Measurements from ENCODE around the gene KRT31. TPM values are rescaled to one million over a fixed set of nuclear protein-coding genes. Genes with fewer than 3 reads are reported as not detected.

KRT31 gene
- total RNA-seq: not detected in 2 replicates

DNA sequence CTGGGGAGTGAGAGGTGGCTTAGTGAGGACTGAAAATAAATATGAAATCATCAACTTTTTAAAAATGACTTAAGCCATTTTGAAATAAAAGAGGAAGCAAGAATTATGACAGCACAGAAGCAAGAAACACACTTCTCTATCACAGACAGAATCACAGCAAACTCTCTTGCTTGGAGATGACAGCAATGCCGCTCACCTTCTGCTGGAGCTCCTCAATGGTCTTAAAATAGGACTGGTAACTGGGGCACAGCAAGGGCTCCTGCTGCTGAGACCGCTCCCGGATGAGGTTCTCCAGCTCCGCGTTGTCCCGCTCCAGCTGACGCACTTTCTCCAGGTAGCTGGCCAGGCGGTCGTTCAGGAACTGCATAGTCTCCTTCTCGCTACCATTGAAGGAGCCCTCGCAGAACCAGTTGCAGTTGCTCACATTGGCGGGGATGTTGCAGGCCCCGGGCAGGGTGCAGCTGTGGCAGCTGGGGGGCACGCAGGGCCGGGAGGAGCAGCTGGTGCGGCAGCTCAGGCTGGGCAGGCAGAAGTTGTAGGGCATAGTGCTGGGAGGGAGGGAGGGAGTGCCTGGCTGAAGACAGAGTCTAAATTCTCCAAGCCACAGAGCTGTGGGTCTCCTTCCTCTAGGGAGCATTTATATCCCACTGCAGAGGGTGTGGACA is at the start of gene KRT31:
Gene KRT31 (minus strand): TSS at position 613 of the 665 bp plus-strand sequence. CDS start 69 bp downstream, at position 544.

DNA sequence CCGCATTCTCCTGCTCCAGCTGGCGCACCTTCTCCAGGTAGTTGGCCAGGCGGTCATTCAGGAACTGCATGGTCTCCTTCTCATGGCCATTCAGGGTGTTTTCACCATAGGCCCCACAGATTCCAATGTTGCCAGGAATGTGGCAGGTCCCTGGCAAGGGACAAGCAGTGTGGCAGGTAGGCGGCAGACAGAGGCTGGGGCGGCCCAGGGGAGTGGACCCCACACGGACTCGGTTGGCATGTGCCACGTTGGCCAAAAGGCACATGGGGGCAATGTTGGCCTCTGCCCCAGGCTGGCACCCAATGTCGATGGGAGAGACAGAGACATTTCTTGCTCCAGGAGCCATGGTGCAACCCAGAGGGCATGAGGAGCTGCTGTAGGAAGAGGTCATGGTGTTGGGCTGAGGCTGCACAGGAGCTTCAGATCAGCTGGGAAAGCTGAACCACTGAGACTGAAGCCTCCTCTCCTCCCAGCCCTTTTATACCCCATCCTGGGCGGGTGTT is 43.2 kb upstream of the KRT31 start, which contains the start of gene KRT38:
Gene KRT38 (minus strand): TSS at position 453 of the 503 bp plus-strand sequence. CDS start 62 bp downstream, at position 391.

DNA sequence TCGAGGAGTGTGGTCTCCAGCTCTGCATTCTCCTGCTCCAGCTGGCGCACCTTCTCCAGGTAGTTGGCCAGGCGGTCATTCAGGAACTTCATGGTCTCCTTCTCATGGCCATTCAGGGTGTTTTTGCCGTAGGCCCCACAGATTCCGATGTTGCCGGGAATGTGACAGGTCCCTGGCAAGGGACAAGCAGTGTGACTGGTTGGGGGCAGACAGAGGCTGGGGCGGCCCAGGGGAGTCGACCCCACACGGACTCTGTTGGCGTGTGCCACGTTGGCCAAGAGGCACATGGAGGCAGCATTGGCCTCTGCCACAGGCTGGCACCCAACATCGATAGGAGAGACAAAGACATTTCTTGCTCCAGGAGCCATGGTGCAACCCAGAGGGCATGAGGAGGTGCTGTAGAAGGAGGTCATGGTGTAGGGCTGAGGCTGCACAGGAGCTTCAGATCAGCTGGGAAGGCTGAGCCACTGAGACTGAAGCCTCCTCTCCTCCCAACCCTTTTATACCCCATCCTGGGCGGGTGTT is 26.8 kb upstream of the KRT31 start, which contains the start of gene KRT37:
Gene KRT37 (minus strand): TSS at position 475 of the 525 bp plus-strand sequence. CDS start 62 bp downstream, at position 413.

DNA sequence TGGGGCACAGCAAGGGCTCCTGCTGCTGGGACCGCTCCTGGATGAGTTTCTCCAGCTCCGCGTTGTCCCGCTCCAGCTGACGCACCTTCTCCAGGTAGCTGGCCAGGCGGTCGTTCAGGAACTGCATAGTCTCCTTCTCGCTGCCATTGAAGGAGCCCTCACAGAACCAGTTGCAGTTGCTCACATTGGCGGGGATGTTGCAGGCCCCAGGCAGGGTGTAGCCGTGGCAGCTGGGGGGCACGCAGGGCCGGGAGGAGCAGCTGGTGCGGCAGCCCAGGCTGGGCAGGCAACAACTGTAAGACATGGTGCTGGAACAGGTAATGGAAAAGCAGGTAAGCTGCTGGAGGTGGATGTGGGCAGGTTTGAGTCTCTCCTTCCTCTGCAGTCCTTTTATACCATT is 15.5 kb downstream of the KRT31 start, which contains the start of gene KRT34:
Gene KRT34 (minus strand): TSS at position 364 of the 400 bp plus-strand sequence. CDS start 60 bp downstream, at position 304.

DNA sequence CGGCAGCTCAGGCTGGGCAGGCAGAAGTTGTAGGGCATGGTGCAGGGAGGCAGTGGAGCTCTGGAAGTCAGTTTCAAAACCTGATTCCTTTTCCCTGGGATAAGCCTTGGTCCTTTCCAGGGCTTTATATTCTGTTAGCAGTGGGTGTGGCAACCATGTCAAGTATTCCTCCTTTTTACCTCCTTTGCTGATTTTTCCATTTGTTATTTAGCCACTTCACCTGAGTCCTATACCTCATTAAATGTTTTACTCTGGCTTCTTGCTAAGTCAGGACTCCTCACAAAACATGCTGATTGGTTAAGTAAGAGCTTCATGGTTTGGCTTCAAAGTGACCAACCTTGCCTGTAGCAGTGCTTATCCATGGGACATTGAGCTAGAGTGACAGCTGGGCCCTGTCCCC is 27.7 kb downstream of the KRT31 start, which contains the start of gene KRT33B:
Gene KRT33B (minus strand): TSS at position 101 of the 400 bp plus-strand sequence. CDS start 63 bp downstream, at position 38.

DNA sequence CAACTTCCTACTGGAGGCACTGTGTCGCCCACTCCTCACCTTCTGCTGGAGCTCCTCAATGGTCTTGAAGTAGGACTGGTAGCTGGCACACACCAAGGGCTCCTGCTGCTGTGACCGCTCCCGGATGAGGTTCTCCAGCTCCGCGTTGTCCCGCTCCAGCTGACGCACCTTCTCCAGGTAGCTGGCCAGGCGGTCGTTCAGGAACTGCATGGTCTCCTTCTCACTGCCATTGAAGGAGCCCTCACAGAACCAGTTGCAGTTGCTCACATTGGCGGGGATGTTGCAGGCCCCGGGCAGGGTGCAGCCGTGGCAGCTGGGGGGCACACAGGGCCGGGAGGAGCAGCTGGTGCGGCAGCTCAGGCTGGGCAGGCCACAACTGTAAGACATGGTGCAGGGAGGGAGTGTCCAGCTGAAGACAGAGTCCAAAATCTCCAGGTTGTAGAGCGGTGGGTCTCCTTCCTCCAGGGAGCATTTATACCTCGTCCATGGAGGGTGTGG is 47.0 kb downstream of the KRT31 start, which contains the start of gene KRT33A:
Gene KRT33A (minus strand): TSS at position 448 of the 498 bp plus-strand sequence. CDS start 61 bp downstream, at position 387.

Other genes with a start within 250 kb of the KRT31 start
- gene KRTAP4-5, start 247.8 kb downstream of the KRT31 start, total RNA-seq: not detected in 2 replicates
- gene KRTAP4-4, start 236.9 kb downstream of the KRT31 start, total RNA-seq: not detected in 2 replicates
- gene KRTAP4-3, start 229.4 kb downstream of the KRT31 start, total RNA-seq: not detected in 2 replicates
- not detected in 2 replicates for gene KRTAP4-2, start 219.4 kb downstream of the KRT31 start, total RNA-seq
- gene KRTAP4-1, start 212.7 kb downstream of the KRT31 start, total RNA-seq: not detected in 2 replicates
- gene KRTAP9-1, start 207.7 kb downstream of the KRT31 start, total RNA-seq: not detected in 2 replicates
- gene KRTAP9-2, start 171.0 kb downstream of the KRT31 start, total RNA-seq: not detected in 2 replicates
- gene KRTAP9-3, start 165.2 kb downstream of the KRT31 start, total RNA-seq: not detected in 2 replicates
- not detected in 2 replicates for gene KRTAP9-8, start 159.6 kb downstream of the KRT31 start, total RNA-seq
- gene KRTAP9-4, start 147.9 kb downstream of the KRT31 start, total RNA-seq: not detected in 2 replicates
- not detected in 2 replicates for gene KRTAP9-9, start 142.2 kb downstream of the KRT31 start, total RNA-seq
- not detected in 2 replicates for gene KRTAP9-6, start 132.2 kb downstream of the KRT31 start, total RNA-seq
- not detected in 2 replicates for gene KRTAP9-7, start 121.9 kb downstream of the KRT31 start, total RNA-seq
- not detected in 2 replicates for gene KRTAP29-1, start 94.8 kb downstream of the KRT31 start, total RNA-seq
- gene KRTAP16-1, start 88.3 kb downstream of the KRT31 start, total RNA-seq: not detected in 2 replicates
- gene KRTAP17-1, start 81.9 kb downstream of the KRT31 start, total RNA-seq: not detected in 2 replicates
- gene KRT33A, start 46.8 kb downstream of the KRT31 start, total RNA-seq: not detected in 2 replicates
- gene KRT33B, start 27.8 kb downstream of the KRT31 start, total RNA-seq: under 0.01 TPM in 1 of 2 replicates, not detected in the other
- gene KRT34, start 15.3 kb downstream of the KRT31 start, total RNA-seq: 115 and 121 TPM in 2 replicates
- 0.71 TPM in 1 of 2 replicates, not detected in the other for gene KRT37, start 27.0 kb upstream of the KRT31 start, total RNA-seq
- gene KRT38, start 43.4 kb upstream of the KRT31 start, total RNA-seq: 0.18 TPM in 1 of 2 replicates, not detected in the other
- 0.18 TPM in 1 of 2 replicates, not detected in the other for gene KRT32, start 69.8 kb upstream of the KRT31 start, total RNA-seq
- not detected in 2 replicates for gene KRT35, start 83.5 kb upstream of the KRT31 start, total RNA-seq
- not detected in 2 replicates for gene KRT36, start 92.3 kb upstream of the KRT31 start, total RNA-seq
- 0.35 TPM in 1 of 2 replicates, not detected in the other for gene KRT13, start 108.0 kb upstream of the KRT31 start, total RNA-seq
- 5.3 and 13.8 TPM in 2 replicates for gene KRT15, start 121.3 kb upstream of the KRT31 start, total RNA-seq
- gene KRT19, start 130.7 kb upstream of the KRT31 start, total RNA-seq: 631 and 654 TPM in 2 replicates
- gene KRT9, start 174.5 kb upstream of the KRT31 start, total RNA-seq: not detected in 2 replicates
- gene KRT14, start 189.3 kb upstream of the KRT31 start, total RNA-seq: not detected in 2 replicates
- gene KRT16, start 215.2 kb upstream of the KRT31 start, total RNA-seq: not detected in 2 replicates
- gene KRT17, start 227.0 kb upstream of the KRT31 start, total RNA-seq: 3.5 and 9.2 TPM in 2 replicates